Inferior parietal cortex (tissue), 1 donor: ENCODE data around the gene PDE6H.

Experiments used
- DNase-seq: peaks from one replicate; pipeline ENCODE4 v3.0.0-alpha.2; 2016; ENCODE audit errors: extremely low spot score

The PDE6H gene

DNA sequence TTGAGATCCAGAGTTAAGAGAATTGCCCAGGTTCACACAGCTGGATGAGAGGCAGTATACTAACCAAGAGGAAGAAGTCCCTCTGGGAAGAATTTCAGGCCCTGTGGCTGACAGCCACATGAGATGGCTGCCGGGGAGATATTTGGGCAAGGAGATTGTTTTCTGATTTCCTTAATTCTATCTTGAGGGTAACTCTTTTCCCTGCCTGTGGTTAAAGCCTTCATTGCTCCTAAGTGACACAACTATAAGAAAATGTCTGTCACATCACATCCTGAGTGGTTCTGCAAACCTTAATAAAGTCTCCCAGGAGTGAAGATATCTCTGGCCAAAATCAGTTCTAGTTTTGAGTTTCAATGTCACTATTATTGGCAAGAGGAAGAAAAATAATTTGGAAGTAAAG lies 21.0 kb upstream of the PDE6H start:
- no peak for DNase-seq

DNA sequence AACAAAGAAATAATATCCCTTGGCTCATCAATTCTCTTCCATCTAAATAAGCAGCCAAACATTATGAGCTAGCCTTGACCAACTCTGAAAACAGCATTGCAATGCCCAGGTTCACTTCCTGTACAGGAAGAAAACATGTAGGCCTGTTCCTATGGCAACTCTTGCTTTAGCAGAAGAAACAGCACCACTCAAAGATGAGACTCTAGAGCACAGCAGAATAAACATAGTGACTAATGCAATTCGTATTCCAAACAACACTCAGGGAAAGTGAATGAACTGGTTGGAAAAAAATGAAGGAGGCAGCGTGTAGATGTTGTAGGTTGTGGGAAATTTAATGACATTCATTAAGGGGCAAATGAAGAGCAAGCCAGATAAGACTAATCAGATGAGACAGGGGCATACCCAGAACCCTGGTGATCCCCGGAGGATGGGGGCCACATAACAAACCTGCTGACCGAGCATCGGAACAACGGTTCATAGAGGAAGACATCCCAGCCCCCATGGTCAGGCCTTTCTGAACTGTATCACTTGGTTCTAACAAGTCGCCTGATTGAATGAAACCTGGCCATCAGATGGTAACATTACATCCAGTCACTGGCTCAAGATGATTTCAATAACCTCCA lies 20.4 kb upstream of the PDE6H start:
- DNase-seq: peak; percentile 44

DNA sequence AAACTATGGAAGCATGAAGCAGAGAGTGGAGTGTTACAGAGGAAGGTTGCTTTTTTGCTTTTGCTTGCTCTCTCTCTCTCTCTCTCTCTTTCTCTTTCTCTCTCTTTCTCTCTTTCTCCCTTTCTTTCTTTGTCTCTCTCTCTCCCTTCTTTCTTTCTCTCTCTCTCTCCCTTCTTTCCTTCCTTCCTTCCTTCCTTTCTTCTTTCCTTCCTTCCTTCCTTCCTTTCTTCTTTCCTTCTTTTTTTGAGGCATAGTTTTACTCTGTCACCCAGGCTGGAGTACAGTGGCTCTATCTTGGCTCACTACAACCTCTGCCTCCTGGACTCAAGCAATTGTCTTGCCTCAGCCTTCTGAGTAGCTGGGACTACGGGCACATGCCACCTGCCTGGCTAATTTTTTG lies 19.1 kb upstream of the PDE6H start:
- no peak for DNase-seq

DNA sequence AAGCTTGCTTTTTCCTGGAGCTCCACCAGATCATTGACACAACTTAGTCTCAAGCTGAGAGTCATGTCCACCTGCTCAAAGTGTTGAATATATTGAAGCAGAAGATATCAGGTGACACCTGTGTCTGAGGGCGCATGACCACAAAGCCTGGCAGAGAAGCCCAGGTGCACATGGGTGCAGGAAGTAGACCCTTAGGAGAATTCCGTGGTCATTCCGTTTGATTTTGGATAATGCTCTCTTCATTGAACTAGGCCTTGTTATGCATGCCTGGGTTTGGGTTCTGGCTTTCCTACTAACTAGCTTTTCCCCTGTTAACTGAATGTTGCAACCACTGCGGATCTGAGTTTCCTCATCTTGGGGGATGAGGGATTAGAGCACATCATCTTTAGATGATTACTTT lies 18.6 kb upstream of the PDE6H start:
- DNase-seq: no peak

DNA sequence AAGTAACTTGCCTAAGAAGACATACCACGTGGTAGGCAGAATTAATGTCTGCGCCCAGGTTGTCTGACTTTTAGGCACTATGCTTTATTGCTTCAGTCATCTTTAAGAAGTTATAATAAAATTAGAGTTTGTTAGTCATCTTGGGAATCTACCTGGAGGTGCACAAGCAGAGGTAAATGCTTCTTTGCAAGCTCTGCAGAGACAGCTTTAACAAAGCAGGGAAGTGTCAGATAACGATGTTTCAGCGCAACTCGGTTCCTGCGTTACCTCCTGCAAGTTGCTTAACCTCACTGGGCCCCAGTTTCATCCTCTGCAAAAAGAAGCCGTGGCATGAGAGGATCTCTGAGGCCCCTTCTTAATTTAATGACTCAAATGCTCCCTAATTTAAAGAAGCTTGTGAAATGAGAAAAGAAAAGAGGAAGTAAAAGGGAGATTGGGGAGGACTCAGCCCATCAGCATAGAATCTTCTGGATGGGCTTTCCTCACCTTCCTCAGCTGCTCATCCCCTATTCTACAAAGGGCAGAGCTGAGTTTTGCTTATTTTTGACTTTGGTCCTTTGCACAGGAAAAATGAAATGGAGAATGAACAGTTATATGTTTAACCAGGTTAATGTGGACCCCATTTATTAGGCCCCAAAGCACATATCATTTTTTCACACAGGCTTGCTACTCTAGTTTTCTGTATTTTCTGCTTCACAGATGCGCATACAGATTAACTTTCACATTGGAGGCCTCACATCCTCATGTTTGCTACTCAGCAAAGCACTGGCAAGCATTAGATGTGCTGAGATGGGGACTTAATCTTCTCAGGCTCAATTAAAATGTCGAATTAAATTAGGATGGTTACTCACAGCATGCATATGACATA lies 16.6 kb upstream of the PDE6H start:
- DNase-seq: no peak

DNA sequence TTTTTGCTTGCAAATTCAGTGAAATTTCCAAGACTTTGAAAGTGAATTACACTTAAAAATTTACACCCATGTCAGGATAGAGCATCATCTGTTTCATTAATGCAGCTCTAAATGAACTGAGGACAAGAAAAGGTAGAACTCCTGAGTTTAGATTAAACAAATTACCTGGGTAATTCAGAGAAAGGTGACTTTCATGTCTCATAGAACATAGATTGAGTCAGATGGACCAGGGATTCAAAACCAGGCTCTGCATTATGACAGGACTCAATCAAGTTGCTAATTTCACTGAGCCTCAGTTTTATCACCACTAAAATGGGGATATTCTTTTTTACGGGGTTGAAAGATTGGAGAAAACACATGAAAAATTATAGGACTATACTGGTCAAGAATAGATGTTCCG lies 15.9 kb upstream of the PDE6H start:
- no peak for DNase-seq

DNA sequence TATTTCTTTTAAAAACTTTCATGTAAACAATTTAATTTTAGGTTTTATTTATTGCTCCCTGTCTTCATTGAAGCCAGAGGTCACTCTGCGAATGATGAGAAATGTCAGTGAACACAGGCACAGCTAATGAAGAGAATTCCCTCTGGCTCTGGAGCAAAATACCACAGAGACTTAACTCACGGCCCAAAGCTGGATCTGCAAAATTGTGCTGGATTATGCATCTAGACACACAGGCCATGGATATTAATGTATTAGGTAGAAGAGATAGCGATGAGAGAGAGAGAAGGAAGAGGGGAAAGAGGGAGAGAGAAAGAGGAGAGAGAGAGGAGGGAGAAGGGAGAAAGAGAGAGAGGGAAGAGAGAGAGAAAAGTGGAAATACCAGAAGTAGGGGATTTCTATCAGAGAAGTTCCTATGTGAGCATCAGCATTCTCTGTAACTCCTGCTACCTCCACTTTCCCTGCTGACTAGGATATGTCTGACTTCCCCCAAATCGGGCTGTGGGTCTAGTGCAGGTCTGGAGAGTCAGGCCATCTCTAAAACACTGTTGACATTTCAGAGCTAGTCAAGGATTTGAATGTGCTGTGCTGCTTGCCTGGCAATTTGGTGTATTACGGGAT lies 15.2 kb upstream of the PDE6H start:
- no peak for DNase-seq

DNA sequence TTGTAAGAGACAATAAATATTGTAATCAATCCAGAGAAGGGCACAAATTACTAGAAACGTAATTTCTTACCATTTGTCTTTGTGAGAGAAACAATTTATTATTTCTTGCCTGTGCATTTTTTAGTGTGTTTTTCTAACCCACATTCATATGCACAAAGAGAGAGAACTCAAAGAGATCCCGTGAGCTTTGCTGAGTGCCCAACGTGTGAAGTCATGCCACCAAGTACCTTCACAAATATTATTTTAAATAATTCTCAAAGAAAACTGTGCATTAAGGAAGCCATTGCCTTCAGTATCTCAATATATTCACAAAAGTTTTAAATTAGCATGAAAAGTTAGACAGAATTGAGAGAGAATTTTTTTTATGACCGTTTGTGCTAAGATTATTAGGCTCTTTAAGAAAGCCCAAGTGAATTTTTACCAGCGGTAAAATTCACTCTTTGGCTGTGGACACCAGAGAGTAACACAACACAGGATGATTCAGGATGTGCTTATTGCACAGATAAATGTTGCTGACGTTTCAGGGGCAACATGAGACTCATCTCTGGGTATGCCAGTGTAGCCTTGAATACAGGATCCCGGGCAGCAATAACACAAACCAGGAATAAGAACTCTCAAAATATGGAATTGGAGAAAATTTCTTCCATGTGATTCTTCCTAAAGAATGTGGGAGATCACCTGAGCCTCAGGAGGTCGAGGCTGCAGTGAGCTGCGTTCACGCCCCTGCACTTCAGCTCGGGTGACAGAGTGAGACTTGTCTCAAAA lies 14.3 kb upstream of the PDE6H start:
- DNase-seq: no peak

DNA sequence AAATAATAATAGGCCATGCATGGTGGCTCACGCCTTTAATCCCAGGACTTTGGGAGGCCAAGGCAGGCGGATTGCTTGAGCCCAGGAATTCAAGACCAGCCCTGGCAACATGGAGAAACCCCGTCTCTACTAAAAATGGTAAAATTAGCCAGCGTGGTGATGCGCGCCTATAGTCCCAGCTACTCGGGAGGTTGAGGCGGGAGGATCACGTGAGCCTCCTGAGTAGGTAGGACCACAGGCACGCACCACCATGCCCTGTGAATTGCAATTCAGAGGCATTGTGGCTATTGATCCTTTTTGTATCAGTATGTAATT lies 13.8 kb upstream of the PDE6H start:
- no peak for DNase-seq

DNA sequence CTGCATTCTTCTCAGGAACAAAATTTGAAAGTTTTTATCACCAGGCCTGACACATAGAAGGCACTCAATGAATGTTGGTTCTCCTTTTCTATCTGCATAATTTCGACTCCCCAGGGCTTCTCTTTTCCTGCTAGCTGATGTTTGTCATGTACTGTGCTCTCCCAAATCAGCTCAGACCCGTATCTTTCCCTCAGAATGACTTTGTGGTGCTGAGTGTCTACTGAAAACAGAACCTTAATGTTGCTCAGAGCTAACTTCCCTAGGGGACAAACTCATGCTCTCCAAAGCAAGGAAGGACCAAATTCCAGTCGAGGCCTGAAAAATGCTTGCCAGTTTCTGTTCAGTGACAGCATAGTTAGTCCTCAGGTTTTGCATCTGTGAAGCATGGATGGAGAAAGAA lies 13.4 kb upstream of the PDE6H start:
- no peak for DNase-seq

DNA sequence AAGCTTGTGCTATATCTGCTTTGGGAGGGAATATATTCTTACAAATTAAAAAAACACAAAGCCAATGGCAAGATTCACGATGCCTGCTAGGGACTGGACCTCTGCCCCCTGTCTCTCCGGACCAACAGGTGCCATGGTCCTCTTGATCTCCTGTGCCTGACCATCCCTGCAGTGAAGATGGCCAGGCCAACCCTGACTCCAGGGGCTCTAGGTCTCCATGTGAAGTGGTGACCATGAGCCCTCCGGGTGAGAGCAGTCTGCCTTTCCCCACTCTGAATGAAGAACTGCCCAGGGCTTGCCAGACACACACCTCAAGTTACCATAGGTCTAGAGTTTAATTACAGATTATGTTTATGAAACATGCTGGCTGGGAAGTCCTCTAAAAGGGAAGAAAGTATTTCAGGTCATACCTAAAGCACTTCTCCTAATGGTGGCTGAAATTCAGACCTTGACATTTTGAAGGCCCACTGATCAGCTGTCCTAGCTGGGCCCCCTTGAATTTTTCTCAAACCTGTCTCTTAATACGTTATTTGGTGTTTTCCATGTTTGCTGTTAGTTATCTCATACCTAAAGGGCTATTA lies 12.8 kb upstream of the PDE6H start:
- DNase-seq: no peak

DNA sequence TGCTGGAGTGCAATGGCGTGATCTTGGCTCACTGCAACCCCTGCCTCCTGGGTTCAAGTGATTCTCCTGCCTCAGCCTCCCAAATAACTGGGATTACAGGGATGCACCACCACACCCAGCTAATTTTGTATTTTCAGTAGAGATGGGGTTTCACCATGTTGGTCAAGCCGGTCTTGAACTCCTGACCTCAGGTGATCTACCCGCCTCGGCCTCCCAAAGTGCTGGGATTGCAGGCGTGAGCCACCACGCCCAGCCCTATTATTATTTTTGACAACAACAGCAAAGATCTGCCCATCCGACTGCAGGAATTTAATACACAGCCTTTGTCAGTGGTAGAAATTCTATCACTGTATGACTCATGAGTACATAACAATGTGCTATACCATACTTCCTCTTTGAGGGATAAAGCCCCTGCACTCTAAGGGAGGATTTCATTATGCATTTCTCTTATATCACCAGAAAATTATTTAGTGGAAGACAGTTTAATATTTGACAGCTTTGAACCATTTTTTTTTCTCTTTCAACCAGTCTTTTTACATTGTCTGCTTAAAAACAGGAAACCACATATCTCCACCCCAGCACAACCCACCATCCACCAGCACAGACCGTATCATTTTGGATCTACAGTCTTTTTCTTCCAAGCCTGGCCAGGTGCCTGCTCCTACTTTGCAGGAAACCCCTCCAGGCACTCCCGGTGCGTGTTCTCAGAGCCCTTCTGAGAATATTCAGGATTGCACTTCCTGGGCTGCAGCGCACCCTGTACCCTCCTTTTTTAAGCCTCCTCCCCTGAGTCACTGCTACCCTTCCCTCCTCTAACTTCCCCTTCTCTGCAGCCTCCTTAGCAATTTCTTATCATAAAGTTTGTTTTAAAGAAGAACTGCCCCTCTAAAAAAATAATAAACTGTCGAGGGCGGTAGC lies 12.0 kb upstream of the PDE6H start:
- DNase-seq: no peak

DNA sequence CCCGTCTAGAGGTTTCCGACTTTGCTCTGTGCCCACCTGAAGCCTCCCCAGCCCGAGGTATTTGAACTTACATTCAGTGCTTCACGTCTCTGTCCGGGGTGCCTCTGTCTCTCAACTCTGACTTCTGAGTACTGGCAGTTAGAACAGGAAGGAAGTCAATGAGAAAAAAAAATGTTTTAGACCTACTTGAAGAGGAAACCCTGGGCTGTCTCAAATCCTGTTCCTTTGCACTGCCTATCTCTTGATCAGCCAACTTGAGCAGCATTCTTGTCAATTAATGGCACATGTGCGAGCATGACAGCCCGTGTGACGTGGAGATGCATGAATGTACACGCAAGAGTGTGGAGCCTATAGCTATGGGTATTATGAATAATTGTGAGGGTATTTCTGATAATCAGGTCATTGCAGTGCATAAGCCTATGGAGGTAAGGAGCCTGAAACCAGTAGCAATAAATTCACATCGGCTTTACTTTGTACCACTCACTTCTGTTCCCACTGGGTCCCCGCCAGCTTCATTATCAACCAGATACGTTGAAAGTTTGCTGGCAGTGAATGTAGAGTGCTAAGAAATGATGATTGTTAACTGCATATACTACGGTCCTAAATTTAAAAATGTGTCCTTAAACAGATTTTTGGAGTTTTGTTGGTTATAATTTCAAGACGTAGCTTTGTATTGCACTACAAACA lies 11.2 kb upstream of the PDE6H start, which contains the start of gene ARHGDIB:
TSS of gene ARHGDIB (minus strand) at position 136 of the 687 bp plus-strand sequence. CDS start 10,889 bp downstream, outside the sequence.
- DNase-seq: no peak

DNA sequence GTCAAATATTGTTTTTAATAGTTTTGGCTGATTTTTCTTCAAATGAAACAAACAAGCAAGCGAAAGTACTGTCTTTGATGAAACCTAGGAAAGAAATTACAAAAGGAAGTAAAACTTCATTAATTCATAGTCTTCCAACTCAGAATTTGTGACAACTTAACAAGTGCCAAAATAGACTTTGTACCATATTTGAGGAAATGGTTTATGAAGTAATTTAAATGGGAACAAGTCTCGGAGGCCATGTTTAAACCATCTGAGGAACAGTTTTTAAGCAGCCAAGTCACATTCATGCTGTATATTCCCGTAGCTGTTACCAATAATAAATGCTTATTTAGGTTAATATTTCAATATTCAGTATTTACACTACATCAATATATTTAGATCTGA lies 10.7 kb upstream of the PDE6H start:
- DNase-seq: no peak

DNA sequence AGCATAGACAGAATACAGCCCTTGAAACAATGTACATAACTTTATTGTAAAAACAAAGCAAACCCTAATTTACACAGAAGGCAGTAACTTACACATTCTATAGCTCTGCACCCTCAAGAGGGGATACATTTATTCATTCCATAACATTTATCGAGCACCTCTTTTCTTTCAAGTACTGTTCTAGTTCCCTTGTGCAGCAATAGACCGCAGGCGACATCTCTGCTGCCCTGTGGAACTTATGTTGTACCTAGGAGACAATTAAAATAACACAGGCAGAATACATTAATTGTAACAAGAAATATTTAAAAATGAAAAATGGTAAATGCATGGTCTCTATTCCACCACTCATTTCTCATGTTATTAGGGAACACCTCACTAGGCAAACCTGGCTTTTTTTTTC lies 10.0 kb upstream of the PDE6H start:
- DNase-seq: no peak

DNA sequence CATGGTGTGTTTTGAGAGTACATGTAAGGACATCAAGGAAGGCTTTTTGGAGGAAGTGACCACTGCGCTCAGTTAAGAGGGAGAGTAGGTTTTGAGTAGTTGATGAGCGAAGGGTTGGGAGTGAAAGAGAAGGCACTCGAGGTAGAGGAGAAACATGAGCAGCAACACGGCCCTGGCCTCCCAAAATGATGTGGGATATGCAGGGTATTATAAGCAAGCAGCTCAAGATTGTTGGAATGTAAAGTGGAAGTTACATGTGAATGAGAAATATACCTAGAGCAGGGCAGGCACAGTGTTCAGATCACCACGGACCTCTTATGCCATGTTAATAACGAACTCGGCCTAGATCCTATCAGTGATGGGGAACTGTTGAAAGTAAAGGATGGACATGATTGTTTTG lies 9.3 kb upstream of the PDE6H start:
- DNase-seq: no peak

DNA sequence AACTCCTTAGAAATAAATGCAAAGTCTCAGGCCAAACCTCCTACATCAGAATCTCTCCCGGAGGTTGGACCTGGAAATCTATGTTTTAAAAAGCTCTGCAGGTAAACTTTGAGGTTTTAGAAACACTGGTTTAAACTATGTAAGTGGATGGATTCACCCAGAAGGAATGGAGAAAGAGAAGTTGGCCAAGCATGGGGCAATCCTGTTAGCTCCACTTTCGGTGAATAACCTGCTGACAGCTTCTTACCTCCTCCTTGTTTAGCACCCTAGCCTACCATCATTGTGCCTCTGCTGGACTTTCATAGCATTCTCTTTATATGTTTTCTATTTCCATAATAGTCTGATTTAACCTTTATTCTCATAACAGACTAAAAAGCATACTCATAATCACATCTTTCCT lies 8.4 kb upstream of the PDE6H start:
- DNase-seq: no peak

DNA sequence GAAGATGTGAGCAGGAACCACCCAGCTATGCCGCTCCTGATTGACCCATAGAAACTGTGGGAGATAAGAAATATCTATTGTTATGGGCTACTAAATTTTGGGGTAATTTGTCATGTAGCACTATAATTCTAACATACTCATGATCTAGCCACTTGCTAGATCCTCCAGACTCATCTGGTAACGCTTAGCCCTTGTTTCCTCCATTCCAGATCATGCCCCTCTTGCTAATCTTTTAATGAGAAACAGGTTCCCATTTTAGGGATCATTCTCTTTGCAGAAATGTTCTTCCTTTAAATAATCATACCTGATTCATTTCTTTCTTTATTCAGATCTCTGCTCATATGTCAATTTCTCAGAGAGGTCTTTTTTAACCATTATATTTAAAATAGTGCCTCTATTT lies 7.6 kb upstream of the PDE6H start:
- DNase-seq: no peak

DNA sequence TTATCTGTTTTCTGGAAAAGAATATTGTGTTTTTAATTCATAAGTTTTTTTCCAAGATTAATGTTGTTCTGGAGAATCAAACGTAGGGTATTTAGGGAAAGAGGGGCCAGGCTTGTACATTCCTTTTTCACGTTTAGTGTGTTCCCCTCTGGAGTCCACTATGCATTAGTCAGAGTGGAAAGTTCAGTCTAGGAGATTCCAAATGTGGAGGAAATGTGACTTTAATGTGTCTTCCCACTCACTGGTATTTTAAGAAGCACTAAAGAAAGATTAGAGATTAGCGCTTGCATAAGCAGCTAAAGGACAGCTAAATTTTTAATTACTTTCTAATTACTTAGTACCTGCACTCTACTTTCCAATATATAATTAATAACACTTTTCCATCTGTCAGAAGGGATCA lies 4.4 kb upstream of the PDE6H start:
- no peak for DNase-seq

DNA sequence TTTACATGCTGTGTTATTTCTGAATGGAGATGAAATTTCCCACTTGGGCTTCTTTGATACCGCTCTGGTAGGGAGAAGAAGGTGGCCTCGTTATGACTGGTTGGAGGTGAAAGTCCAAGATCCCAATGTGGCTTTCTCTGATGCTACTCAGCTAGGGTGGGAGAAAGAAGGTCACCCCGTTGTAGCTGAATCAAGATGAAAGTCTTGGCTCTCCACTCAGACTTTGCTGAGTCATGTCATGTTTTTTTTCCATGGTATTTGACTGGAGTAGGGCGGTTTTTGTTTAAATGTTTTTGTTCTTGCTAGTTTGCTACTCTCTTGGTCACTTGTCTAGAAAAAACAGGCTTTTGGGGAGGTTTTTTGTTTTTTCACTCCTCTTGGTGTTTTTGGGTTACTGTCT lies 2.4 kb upstream of the PDE6H start:
- DNase-seq: no peak
